ENCODE measurements around the gene SYNC.

DNA sequence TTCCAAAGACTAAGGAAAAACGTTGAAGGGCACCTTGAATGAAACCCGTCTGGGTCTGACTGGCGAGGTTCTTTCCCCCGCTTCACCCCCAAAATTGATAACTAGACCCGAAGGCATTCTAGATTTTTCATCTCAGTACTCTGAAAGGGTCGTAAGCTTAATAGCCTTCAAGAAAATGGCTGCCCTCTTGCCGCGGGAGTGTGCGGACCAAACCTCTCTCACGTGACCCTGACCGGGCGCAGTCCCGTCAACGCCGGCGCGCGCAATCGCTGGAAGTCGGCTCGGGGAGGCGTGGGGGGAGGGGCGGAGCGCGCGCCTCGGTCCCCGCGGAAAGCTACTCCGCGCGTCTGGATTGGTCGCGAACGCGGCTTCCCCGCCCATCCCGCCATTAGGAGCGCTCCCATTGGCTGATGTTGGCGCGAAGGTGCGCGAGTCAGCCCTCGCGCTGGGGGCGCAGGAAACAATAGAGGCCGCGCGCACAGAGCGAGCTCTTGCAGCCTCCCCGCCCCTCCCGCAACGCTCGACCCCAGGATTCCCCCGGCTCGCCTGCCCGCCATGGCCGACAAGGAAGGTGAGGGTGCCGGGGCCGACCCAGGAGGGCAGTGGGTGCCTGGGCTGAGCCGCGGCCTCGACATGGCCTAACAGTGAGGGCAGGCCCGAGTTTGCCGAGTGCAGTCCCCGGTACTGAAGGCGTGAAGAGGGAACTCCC, 51.7 kb downstream of the SYNC start, which contains the start of gene RBBP4:
- TF ChIP-seq, protein P1, sequence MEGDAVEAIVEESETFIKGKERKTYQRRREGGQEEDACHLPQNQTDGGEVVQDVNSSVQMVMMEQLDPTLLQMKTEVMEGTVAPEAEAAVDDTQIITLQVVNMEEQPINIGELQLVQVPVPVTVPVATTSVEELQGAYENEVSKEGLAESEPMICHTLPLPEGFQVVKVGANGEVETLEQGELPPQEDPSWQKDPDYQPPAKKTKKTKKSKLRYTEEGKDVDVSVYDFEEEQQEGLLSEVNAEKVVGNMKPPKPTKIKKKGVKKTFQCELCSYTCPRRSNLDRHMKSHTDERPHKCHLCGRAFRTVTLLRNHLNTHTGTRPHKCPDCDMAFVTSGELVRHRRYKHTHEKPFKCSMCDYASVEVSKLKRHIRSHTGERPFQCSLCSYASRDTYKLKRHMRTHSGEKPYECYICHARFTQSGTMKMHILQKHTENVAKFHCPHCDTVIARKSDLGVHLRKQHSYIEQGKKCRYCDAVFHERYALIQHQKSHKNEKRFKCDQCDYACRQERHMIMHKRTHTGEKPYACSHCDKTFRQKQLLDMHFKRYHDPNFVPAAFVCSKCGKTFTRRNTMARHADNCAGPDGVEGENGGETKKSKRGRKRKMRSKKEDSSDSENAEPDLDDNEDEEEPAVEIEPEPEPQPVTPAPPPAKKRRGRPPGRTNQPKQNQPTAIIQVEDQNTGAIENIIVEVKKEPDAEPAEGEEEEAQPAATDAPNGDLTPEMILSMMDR (IDR thresholded peaks at IDR 0.05; ENCODE audit: low read length) = no peak
- no peak for TF ChIP-seq EZH2 (optimal IDR thresholded peaks at IDR 0.05; ENCODE audit: low read depth, low read length)
